DND-41 (cell line): ENCODE measurements around the gene KAZALD1.

Source experiments
- EZH2 ChIP-seq: IDR thresholded peaks from 3 replicates; pipeline ENCODE4 v1.6.1; 2012; ENCODE audit warnings: borderline replicate concordance, low read depth, mild to moderate bottlenecking, moderate library complexity, low read length, inconsistent platforms; ENCODE audit not compliant: severe bottlenecking
- TF ChIP-seq, protein P1 (sequence below): IDR thresholded peaks from 2 replicates; pipeline ENCODE4 v1.5.1; 2012; ENCODE audit warnings: borderline replicate concordance, low read length, moderate library complexity, mild to moderate bottlenecking; ENCODE audit not compliant: poor library complexity, severe bottlenecking; ENCODE audit errors: extremely low read depth

DNA sequence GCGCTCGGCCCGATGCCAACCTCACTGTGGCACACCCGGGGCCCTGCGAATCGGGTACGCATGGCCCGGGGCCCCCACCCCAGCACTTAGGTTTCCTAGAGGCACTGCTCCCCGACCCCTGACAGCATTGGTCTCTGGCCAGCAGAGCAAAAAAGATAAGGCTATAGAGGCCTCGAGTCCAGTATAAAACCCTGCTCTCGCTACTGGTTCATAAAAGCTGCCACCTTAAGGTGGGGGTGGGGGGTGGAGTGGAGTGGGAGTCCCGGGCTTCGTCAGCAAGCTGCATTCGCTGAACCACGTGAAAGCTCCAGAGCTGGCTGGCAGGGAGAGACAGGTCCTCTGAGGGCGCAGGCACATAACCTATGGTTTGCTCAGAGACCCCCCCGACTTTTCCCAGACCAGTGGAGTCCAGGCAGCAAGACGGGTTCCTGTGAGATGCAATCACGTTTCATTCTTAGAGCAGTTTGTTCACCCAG lies 1.3 kb downstream of the KAZALD1 start:
- TF ChIP-seq, protein P1, sequence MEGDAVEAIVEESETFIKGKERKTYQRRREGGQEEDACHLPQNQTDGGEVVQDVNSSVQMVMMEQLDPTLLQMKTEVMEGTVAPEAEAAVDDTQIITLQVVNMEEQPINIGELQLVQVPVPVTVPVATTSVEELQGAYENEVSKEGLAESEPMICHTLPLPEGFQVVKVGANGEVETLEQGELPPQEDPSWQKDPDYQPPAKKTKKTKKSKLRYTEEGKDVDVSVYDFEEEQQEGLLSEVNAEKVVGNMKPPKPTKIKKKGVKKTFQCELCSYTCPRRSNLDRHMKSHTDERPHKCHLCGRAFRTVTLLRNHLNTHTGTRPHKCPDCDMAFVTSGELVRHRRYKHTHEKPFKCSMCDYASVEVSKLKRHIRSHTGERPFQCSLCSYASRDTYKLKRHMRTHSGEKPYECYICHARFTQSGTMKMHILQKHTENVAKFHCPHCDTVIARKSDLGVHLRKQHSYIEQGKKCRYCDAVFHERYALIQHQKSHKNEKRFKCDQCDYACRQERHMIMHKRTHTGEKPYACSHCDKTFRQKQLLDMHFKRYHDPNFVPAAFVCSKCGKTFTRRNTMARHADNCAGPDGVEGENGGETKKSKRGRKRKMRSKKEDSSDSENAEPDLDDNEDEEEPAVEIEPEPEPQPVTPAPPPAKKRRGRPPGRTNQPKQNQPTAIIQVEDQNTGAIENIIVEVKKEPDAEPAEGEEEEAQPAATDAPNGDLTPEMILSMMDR = no peak
- TF ChIP-seq EZH2 = no peak
